ENCODE data around the gene SLC25A13.

DNA sequence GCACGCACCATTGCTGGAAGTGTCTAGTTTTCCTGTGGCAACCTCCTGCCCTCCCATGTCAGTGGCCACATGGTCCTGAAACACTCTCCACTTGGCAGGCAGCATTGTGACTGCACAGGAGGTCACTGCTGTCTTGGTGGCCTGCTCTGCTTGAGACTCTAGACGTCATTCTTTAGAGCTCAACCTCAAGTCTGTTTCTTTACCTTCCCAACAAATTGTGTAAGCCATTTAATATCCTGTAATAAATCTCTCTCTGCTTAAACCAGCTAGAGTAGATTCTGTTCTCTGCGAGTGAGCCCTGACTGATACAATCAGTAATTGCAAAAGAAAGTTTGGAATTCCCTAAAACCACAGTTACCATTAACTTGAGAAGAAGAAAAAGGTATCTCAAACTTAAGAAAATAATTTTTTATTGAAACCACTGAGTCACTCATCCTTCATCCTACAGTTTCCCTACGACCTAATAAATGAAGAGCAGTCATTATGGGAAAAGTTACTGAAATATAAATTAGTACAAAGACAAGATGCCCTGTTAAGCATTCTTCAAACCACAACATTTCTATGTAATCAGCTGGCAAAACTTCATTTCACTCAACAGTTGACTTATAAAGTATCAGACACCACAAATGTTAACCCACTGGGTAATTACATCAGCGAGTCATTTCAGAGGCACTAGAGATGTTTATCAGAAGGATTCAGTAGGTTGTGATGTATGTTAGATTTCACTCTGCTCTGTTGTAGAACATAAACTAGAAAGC, 18.0 kb downstream of the SLC25A13 start:
- TF ChIP-seq, protein P1, sequence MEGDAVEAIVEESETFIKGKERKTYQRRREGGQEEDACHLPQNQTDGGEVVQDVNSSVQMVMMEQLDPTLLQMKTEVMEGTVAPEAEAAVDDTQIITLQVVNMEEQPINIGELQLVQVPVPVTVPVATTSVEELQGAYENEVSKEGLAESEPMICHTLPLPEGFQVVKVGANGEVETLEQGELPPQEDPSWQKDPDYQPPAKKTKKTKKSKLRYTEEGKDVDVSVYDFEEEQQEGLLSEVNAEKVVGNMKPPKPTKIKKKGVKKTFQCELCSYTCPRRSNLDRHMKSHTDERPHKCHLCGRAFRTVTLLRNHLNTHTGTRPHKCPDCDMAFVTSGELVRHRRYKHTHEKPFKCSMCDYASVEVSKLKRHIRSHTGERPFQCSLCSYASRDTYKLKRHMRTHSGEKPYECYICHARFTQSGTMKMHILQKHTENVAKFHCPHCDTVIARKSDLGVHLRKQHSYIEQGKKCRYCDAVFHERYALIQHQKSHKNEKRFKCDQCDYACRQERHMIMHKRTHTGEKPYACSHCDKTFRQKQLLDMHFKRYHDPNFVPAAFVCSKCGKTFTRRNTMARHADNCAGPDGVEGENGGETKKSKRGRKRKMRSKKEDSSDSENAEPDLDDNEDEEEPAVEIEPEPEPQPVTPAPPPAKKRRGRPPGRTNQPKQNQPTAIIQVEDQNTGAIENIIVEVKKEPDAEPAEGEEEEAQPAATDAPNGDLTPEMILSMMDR (IDR thresholded peaks at IDR 0.05; ENCODE audit: insufficient read depth, low read length) = no peak
- TF ChIP-seq POLR2AphosphoS5 (IDR thresholded peaks at IDR 0.05; ENCODE audit: low read depth) (no peak), GABPA (IDR thresholded peaks at IDR 0.05; ENCODE audit: low read depth) (no peak), SPI1 (IDR thresholded peaks at IDR 0.05; ENCODE audit: borderline replicate concordance, low read depth) (no peak)
- TF ChIP-seq, protein P2, sequence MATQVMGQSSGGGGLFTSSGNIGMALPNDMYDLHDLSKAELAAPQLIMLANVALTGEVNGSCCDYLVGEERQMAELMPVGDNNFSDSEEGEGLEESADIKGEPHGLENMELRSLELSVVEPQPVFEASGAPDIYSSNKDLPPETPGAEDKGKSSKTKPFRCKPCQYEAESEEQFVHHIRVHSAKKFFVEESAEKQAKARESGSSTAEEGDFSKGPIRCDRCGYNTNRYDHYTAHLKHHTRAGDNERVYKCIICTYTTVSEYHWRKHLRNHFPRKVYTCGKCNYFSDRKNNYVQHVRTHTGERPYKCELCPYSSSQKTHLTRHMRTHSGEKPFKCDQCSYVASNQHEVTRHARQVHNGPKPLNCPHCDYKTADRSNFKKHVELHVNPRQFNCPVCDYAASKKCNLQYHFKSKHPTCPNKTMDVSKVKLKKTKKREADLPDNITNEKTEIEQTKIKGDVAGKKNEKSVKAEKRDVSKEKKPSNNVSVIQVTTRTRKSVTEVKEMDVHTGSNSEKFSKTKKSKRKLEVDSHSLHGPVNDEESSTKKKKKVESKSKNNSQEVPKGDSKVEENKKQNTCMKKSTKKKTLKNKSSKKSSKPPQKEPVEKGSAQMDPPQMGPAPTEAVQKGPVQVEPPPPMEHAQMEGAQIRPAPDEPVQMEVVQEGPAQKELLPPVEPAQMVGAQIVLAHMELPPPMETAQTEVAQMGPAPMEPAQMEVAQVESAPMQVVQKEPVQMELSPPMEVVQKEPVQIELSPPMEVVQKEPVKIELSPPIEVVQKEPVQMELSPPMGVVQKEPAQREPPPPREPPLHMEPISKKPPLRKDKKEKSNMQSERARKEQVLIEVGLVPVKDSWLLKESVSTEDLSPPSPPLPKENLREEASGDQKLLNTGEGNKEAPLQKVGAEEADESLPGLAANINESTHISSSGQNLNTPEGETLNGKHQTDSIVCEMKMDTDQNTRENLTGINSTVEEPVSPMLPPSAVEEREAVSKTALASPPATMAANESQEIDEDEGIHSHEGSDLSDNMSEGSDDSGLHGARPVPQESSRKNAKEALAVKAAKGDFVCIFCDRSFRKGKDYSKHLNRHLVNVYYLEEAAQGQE (IDR thresholded peaks at IDR 0.05; ENCODE audit: insufficient replicate concordance, low read depth) = no peak

Data from HL-60 (cell line).